GM19455 (cell line): ENCODE data around the gene VEZT.
"Not testable (repeated sequence)": the region's sequence is repeated elsewhere in the genome, so short reads cannot be mapped to it uniquely, and the experiment has no call there.

Experiments used
- ATAC-seq: cut with Tn5 transposase; IDR thresholded peaks from one replicate; pipeline ENCODE4 v1.9.1; 2021; ENCODE audit not compliant: unreplicated experiment

Gene VEZT

DNA sequence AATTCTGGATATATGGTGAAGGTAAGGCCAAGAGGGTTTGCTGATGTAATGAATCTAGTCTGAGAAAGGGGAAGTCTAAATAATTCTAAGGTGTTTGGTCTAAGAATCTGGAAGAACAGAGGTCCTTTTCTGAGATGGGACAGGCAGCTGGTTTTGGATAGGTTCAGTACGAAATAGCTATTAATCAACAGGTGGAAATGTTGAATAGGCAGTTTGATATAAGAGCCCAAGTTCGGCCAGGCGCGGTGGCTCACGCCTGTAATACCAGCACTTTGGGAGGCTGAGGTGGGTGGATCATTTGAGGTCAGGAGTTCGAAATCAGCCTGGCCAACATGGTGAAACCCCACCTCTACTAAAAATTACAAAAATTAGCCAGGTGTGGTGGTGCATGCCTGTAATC is 97.1 kb downstream of the VEZT start:
- not testable (repeated sequence) for ATAC-seq

DNA sequence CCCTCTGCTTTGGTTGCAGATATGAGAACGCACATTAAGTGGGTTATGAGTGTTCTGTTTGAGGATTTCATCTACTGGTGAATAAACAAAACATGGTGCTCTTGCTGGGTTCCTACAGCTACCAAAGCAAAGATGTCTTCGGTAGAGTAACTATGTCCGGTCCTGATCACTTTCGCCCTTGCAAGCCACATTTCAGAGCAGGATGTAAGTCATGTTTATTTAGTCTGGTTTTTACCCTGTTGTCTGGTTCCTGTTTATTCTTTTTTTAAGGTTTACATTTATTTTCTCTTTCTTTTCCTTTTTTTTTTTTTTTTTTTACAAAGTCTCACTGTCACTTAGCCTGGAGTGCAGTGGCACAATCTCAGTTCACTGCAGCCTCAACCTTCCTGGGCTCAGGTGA is 99.2 kb downstream of the VEZT start:
- no peak for ATAC-seq

DNA sequence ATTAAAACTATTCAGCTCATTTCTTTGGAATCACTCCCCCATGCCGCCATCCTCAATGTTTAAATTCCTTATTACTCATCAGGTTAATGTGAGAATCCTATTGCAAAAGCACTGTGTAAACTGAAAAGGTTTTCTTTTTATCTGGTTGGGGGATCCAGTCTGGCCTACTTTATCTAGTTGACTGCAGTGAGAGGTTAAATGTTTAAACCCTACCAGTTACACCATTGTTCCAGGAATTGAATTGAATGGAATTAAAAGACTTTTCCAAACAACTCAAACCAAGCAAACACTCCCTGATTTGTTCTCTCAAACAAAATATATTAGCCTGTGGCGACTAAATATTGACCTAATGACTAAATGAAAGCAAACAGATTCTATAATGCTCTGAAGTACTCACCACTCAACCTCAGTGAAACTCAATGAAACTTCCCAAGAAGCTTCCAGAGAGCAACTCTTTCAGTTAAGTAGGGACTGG is 100.5 kb downstream of the VEZT start:
- ATAC-seq = no peak

DNA sequence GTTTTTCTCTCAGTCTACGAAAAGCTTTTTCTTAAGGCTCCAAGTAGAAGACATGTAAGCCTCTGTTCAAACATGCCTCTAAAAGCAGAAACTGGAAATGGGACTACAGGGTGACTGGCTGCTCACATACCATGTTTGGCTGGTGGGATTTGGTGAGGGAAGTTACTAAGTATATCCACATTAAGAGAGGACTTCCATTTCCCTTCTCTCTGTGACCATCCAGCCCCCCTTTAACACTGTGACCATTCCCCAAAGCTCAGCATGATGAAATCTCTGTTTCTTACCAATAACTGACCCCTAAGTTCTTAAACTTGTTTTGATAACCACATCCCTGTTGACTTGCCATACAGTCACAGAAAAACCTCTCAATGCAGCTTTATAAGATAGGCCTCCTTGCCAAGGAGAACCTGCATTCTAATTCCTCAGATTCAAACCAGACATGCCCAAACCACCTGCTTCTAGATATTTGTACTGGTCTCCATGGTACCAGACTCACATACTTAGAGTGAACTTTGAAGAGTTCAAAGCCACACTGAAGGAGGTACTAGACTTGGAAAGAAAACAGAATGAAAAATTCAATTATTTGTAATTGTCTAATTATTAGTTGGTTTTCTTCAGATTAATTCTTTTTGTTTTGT is 102.2 kb downstream of the VEZT start:
- ATAC-seq = no peak

- no peak for ATAC-seq
Observed at GRCh38 chr12:95321516-95322246, 104.1 kb downstream of the VEZT start.

DNA sequence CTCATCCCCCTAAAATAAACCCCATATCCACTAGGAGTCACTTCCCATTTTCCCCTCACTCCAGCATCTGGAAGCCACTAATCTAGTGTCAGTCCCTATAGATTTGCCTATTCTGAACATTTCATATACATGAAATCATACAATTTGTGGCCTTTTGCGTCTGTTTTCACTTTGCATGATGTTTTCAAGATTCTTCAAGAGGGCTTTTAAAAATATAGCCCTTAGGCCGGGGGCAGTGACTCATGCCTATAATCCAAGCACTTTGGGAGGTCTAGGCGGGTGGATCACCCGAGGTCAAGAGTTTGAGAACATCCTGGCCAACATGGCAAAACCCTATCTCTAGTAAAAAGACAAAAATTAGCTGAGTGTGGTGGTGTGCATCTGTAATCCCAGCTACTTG is 104.7 kb downstream of the VEZT start:
- ATAC-seq = no peak

DNA sequence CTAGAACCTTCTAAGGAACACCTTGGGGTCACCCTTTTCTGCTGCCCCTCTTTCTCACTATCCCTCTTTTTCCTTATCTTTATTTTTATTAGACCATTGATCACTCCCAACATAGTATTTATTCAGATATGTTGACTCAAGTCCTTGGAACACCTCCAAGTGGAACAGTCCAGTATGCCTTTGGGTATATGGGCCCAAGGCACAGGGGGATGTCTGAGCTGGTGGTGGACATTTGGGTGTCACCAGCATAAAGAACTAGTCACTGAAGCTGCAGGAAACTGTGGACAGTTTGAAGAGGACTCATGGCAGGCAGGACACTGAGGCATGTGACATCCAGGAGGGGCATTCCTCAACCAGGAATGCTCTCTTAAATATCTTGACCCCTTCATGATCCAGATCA is 105.6 kb downstream of the VEZT start:
- ATAC-seq = no peak

DNA sequence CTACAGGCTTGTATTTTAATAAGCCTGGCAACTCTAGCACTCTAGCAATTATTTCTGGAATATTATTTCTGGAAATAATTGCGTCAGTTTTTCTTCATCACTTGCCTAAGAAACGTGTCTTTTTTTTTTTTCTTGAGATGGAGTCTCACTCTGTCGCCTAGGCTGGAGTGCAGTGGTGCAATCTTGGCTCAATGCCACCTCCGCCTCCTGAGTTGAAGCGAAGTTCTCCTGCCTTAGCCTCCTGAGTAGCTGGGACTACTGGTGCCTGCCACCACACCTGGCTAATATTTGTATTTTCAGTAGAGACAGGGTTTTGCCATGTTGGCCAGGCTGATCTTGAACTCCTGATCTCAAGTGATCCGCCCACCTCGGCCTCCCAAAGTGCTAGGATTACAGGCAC is 106.6 kb downstream of the VEZT start:
- ATAC-seq = not testable (repeated sequence)

DNA sequence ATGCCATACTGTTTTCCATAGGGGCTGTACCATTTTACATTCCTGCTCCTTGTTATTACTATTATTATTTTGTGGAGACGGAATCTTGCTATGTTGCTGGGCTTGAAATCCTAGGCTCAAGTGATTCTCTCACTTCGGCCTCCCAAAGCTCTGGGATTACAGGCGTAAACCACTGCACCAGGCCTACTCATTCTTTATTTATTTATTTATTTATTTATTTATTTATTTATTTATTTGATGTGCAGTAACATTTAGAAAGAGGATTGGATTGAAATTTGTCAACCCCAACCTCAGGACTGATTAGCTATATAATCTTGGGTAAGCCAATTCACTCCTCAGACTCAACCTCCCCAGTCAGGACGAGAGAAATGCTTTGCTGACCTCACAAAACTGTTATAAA is 107.9 kb downstream of the VEZT start:
- ATAC-seq = no peak

DNA sequence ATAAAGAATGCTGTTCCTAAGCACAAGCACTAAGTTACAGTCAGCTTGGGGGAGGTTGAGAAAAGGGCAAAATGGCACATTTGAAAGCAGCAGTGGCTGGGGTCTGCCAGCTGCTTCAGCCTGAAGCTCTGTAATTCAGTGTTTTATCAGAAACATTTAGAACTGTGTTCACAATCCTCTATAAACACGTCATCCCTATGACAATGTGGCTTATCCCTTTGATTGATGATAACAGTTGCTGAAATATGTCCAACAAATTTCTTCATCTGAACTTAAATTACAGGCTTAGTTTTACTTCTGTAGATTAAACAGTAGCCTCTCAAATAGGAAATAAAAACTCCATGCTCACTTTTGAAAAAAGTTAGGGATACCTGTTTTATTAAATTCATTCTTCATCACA is 108.8 kb downstream of the VEZT start:
- ATAC-seq = no peak

DNA sequence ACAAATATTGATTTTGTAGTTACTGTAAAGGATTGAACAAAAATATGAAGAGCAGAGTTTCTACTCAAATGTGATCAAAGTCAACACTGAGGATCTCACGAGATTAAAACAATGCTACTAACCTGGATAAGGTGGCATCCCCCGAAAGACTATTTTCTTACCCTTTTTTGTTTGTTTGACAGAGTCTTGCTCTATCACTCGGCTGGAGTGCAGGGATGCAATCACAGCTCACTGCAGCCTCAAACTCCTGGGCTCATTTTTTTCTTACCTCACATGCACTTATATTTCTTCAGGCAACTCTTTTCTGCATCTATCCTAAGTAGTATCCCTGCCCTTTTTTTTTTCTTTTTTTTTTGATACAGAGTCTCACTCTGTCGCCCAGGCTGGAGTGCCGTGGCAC is 109.2 kb downstream of the VEZT start:
- no peak for ATAC-seq

GRCh38 chr12:95328708-95329107 is 111.1 kb downstream of the VEZT start:
- no peak for ATAC-seq

- no peak for ATAC-seq
Observed at GRCh38 chr12:95335948-95336347, 118.3 kb downstream of the VEZT start.

DNA sequence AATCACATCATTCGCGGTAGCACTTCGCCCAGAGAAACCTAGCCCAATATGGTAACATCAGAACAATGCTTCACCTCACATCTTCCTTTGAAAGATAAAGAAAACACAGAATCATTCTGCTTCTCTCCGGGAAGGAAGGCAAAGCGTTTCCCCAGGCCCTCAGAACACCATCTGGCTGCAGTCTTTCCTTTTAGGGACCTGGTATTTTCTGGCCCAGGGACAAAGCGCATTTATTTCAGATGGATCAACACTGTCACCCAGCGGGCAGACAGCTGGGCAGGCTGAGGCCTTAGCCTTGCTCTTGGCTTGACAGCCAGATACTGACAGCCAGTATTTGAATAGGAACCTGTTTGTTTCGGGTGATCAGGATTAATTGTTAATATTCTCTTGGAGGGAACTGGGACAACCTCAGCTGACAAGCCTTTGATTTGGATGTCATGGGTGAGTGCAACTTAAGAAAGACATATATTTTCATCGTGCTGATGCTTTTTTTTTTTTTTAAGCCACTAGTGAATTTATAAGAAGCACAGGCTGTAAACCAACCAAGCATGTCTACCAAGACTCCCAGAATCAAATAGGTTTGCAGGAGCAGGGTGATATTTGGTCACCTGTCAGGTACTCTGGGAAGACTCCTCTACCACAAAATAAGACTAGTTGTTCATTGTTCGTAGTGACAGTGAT is 118.9 kb downstream of the VEZT start:
- ATAC-seq = no peak

DNA sequence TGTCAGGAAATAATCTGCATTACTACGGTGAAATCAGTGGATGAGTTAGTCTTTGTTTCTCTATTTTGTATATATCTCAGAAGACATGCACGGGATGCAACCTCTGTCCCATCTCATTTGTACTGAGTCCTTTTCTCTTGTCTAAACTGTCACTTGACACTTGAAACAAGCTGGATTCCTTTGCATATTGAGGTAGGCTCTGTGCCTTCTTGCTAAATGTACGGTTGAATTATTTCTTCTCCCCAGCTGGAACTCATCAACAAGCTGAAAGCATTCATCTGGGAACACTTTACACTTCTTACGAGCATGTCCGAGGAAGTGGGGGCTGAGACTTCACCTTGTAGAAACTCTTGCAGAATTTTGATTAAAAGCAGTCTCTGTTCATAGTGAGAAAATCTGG is 119.5 kb downstream of the VEZT start:
- no peak for ATAC-seq

- ATAC-seq = no peak
Observed at GRCh38 chr12:95339086-95339788, 121.6 kb downstream of the VEZT start.

DNA sequence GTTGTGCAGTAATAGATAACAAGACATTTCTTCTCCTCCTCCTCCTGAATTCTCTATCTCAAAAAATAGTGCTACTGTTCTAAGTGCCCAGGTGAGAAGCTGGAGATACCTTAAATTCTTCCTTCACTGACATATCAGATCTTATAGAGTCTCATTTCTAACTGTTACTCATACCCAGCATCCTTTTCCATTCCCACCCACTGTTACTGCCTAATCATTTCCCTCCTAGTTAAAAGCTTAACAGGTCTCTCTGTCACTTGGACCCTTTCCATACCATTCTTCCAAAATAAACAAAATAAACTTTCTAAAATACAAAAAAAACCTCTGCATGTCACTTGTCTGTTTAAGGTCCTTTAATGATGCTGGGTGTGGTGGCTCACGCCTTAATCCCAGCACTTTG is 124.4 kb downstream of the VEZT start:
- ATAC-seq = no peak

GRCh38 chr12:95343461-95344230 is 126.0 kb downstream of the VEZT start:
- ATAC-seq = no peak

- ATAC-seq = no peak
Observed at GRCh38 chr12:95349291-95349690, 131.7 kb downstream of the VEZT start.

DNA sequence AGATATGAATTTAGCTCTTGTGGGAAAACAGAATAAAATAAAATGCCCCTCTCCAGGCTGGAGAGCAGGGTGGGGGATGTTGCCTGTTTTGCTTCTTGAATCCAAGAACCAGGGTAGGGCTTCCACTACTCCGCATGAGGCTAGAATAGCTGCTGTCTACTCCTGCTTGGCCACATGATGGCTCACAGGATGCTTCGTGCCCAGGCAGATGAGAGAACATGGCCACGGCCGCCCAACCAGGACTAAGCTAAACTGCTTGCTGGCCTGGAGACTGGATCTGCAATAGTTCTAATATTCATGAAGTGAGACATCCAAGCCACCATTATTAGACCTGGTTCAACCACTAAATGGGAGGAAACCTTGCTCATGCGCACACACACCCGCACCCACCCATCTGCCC is 134.1 kb downstream of the VEZT start:
- no peak for ATAC-seq
